ENCODE data around the gene TMEM225. TPM values are rescaled to one million over a fixed set of nuclear protein-coding genes. Genes with fewer than 3 reads are reported as not detected.

TMEM225 gene
- polyA plus RNA-seq, 1 of the 3 experiments (the other 2 are of a cell fraction) = not detected

- TF ChIP-seq, protein P1, sequence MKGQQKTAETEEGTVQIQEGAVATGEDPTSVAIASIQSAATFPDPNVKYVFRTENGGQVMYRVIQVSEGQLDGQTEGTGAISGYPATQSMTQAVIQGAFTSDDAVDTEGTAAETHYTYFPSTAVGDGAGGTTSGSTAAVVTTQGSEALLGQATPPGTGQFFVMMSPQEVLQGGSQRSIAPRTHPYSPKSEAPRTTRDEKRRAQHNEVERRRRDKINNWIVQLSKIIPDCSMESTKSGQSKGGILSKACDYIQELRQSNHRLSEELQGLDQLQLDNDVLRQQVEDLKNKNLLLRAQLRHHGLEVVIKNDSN (IDR thresholded peaks at IDR 0.05; ENCODE audit: borderline replicate concordance, low read depth) = no peak
- Histone ChIP-seq H3K36me3 (replicated peaks in 1 of 2; ENCODE audit: control insufficient read depth in 1 of 2, insufficient read depth in 2 of 2, low read length in 1 of 2) (no peaks in the 10 kb centered on the region), H3K27me3 (ENCODE audit: insufficient read depth) (no peaks in the 10 kb centered on the region), H2AFZ (ENCODE audit: low read depth) (no peak overlapping the region), H3K27ac (ENCODE audit: low read depth in 2 of 2, low read length in 1 of 2) (no peak overlapping the region), H3F3A (replicated peaks; ENCODE audit: insufficient read depth) (no peaks in the 10 kb centered on the region), H3K4me1 (ENCODE audit: control insufficient read depth in 1 of 2, insufficient read depth in 2 of 2, low read depth in 1 of 2, low read length in 1 of 2) (no peaks in the 10 kb centered on the region), H3K9me2 (no peaks in the 10 kb centered on the region), H3K79me2 (ENCODE audit: insufficient read depth) (no peaks in the 10 kb centered on the region), H3K4me2 (no peak overlapping the region), H3K9ac (no peak overlapping the region), H4K20me1 (ENCODE audit: insufficient read depth) (no peaks in the 10 kb centered on the region), H3K4me3 (ENCODE audit: low read depth in 2 of 2, low read length in 1 of 2) (no peak overlapping the region), H3K9me3 (no peaks in the 10 kb centered on the region)
- ChIA-PET POLR2A (no interaction called here), CTCF (no interaction called here)
- WGBS (ENCODE audit: low lambda C conversion rate) = 40% methylated on average over 3 of the region's 3 CpGs
- DNase-seq = no peak
Measured at GRCh38 chr11:123920943-123921342, 35.5 kb upstream of the TMEM225 start.

- Histone ChIP-seq H3K9ac (no peak overlapping the region), H3K4me1 (ENCODE audit: control insufficient read depth in 1 of 2, insufficient read depth in 2 of 2, low read depth in 1 of 2, low read length in 1 of 2) (no peaks in the 10 kb centered on the region), H3K9me2 (no peaks in the 10 kb centered on the region), H3K9me3 (no peaks in the 10 kb centered on the region), H3K79me2 (ENCODE audit: insufficient read depth) (no peaks in the 10 kb centered on the region), H3K4me2 (no peak overlapping the region), H4K20me1 (ENCODE audit: insufficient read depth) (no peaks in the 10 kb centered on the region), H3K4me3 (ENCODE audit: low read depth in 2 of 2, low read length in 1 of 2) (no peak overlapping the region), H3K27me3 (ENCODE audit: insufficient read depth) (no peaks in the 10 kb centered on the region), H3K36me3 (replicated peaks in 1 of 2; ENCODE audit: control insufficient read depth in 1 of 2, insufficient read depth in 2 of 2, low read length in 1 of 2) (no peaks in the 10 kb centered on the region), H3F3A (replicated peaks; ENCODE audit: insufficient read depth) (no peaks in the 10 kb centered on the region), H3K27ac (ENCODE audit: low read depth in 2 of 2, low read length in 1 of 2) (no peak overlapping the region), H2AFZ (ENCODE audit: low read depth) (no peak overlapping the region)
- DNase-seq = no peak
- CTCF ChIA-PET = no interaction called here
- 5% methylated on average over 3 of the region's 3 CpGs for WGBS (ENCODE audit: low lambda C conversion rate)
- TF ChIP-seq PBX3 (IDR thresholded peaks at IDR 0.05) (no peak), NRF1 (IDR thresholded peaks at IDR 0.05; ENCODE audit: low read depth, low read length) (no peak), TCF12 (IDR thresholded peaks at IDR 0.05) (no peak), YY1 (IDR thresholded peaks at IDR 0.05; ENCODE audit: low read depth) (no peak), RCOR1 (IDR thresholded peaks at IDR 0.05; ENCODE audit: low read length) (no peak), GABPA (IDR thresholded peaks at IDR 0.05; ENCODE audit: low read depth) (no peak), EZH2phosphoT487 (IDR thresholded peaks at IDR 0.05; ENCODE audit: borderline replicate concordance, low read depth) (no peak), USF2 (IDR thresholded peaks at IDR 0.05; ENCODE audit: borderline replicate concordance, low read depth, low read length) (no peak), EP300 (IDR thresholded peaks at IDR 0.05; ENCODE audit: borderline replicate concordance in 1 of 2, low read depth in 1 of 2, low read length in 1 of 2) (no peak), MXI1 (IDR thresholded peaks at IDR 0.05; ENCODE audit: low read depth, low read length) (no peak), FOSL2 (IDR thresholded peaks at IDR 0.05; ENCODE audit: borderline replicate concordance, low read depth) (no peak), TAF1 (IDR thresholded peaks at IDR 0.05; ENCODE audit: borderline replicate concordance, low read depth, low read length) (no peak), JUND (IDR thresholded peaks at IDR 0.05) (no peak), ELF1 (IDR thresholded peaks at IDR 0.05) (no peak)
- TF ChIP-seq, protein P2, sequence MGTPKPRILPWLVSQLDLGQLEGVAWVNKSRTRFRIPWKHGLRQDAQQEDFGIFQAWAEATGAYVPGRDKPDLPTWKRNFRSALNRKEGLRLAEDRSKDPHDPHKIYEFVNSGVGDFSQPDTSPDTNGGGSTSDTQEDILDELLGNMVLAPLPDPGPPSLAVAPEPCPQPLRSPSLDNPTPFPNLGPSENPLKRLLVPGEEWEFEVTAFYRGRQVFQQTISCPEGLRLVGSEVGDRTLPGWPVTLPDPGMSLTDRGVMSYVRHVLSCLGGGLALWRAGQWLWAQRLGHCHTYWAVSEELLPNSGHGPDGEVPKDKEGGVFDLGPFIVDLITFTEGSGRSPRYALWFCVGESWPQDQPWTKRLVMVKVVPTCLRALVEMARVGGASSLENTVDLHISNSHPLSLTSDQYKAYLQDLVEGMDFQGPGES (IDR thresholded peaks at IDR 0.05; ENCODE audit: low read depth, low read length) = no peak
- POLR2A ChIA-PET = no interaction called here
Measured at GRCh38 chr11:123905826-123906225, 20.4 kb upstream of the TMEM225 start.
